Ectodermal cell (in vitro differentiated cells): Measurements from ENCODE around the gene NPIPA3.
"Not testable (repeated sequence)": the region's sequence is repeated elsewhere in the genome, so short reads cannot be mapped to it uniquely, and the experiment has no call there.

ENCODE experiments used
- H3K27ac ChIP-seq: 2 replicates; pipeline ENCODE4 v1.7.0; 2013; ENCODE audit warnings: mild to moderate bottlenecking, low read depth, low read length; ENCODE audit not compliant: insufficient read depth, poor library complexity, severe bottlenecking
- H3K27me3 ChIP-seq: 2 replicates; pipeline ENCODE4 v1.7.0; 2013; ENCODE audit warnings: mild to moderate bottlenecking, low read length; ENCODE audit not compliant: insufficient read depth, control insufficient read depth, poor library complexity, severe bottlenecking
- H3K36me3 ChIP-seq: one replicate; pipeline ENCODE4 v1.7.0; 2013; ENCODE audit warnings: low read length; ENCODE audit not compliant: control insufficient read depth, insufficient read depth
- H3K4me1 ChIP-seq: one replicate; pipeline ENCODE4 v1.7.0; 2013; ENCODE audit warnings: low read length; ENCODE audit not compliant: control insufficient read depth, insufficient read depth
- H3K4me3 ChIP-seq: 2 replicates; pipeline ENCODE4 v1.7.0; 2013; ENCODE audit warnings: low read depth, low read length, control low read depth; ENCODE audit not compliant: insufficient read depth
- H3K9me3 ChIP-seq: 2 replicates; pipeline ENCODE4 v1.7.0; 2013; ENCODE audit warnings: mild to moderate bottlenecking, low read length, moderate library complexity; ENCODE audit not compliant: control insufficient read depth
- whole genome bisulfite sequencing, 2 experiments: methylation state at CpG; one replicate each; pipeline ENCODE4 v1.1.7; 2013; ENCODE audit warnings: missing lambda C conversion rate in 2 of 2; 5-methylcytosine and 5-hydroxymethylcytosine counted together

The NPIPA3 gene

DNA sequence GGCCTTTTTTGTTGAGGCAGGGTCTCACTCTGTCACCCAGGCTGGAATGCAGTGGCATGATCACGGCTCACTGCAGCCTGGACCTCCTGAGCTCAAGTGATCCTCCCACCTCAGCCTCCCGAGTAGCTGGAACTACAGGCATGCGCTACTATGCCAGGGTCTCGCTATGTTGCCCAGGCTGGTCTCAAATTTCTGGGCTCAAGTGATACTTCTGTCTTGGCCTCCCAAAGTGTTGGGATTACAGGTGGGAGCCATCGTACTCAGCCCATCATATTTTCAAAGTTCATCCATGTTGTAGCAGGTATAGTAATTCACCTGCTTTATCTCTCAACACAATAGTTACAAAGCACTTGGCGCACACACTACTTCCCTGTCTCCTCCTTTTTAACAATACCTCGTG lies 22.8 kb upstream of the NPIPA3 start:
- H3K36me3 ChIP-seq, H3K27me3 ChIP-seq, H3K9me3 ChIP-seq, H3K27ac ChIP-seq, H3K4me1 ChIP-seq, H3K4me3 ChIP-seq: not testable (repeated sequence)
- 91 to 93% methylated on average over 7 of the region's 7 CpGs for WGBS, 2 experiments

GRCh38 chr16:14681115-14681514 lies 22.1 kb upstream of the NPIPA3 start:
- no peaks in the 10 kb centered on the region for H3K4me1 ChIP-seq
- no peaks in the 10 kb centered on the region for H3K9me3 ChIP-seq
- H3K27ac ChIP-seq: no peak overlapping the region
- 97% methylated on average over 3 to 4 of the region's 4 CpGs for WGBS, 2 experiments
- H3K27me3 ChIP-seq: no peaks in the 10 kb centered on the region
- no peak overlapping the region for H3K4me3 ChIP-seq
- no peaks in the 10 kb centered on the region for H3K36me3 ChIP-seq

DNA sequence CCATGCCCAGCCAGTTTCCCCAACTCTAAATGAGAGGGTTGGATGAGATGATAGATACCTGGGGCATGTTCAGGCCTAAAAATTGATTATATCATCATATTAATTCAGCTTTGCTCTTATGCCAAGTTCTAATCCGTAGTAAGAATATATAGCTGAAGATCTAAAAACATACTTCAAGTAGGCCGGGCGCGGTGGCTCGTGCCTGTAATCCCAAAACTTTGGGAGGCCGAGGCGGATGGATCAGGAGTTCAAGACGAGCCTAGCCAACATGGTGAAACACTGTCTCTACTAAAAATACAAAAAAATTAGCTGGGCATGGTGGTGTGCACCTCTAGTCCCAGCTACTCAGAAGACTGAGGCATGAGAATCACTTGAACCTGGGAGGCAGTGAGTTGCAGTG lies 21.1 kb upstream of the NPIPA3 start:
- Histone ChIP-seq H3K9me3 (no peaks in the 10 kb centered on the region), H3K4me1 (no peaks in the 10 kb centered on the region), H3K4me3 (no peak overlapping the region), H3K27ac (no peak overlapping the region), H3K27me3 (no peaks in the 10 kb centered on the region), H3K36me3 (no peaks in the 10 kb centered on the region)
- WGBS, 2 experiments: 92 to 95% methylated on average over 8 of the region's 8 CpGs

DNA sequence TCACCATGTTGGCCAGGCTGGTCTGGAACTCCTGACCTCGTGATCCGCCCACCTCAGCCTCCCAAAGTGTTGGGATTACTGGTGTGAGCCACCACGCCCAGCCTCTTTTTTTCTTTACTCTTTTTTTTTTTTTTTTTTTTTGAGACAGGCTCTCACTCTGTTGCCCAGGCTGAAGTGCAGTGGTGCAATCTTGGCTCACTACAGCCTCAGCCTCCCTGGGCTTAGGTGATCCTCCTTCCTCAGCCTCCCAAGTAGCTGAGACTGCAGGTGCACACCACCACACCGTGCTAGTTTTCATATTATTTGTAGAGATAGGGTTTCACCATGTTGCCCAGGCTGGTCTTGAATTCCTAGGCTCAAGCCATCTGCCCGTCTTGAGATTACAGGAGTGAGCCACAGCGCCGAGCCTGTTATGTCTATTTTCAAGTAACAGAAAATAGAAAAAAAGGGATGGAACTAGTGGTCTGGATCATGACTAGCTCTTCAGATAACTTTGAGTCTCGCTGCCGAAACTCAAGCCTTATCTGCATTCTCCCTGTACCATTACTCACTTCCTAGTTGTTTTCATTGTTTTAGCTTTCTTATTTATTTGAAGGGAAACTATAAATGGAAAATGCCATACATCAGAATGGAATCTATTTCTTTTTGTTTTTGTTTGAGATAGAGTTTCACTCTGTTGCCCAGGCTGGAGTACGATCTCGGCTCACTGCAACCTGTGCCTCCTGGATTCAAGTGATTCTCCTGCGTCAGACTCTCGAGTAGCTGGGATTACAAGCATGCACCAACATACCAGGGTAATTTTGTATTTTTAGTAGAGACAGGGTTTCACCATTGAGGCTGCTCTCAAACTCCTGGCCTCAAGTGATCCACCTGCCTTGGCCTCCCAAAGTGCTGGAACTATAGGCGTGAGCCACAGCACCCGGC lies 17.1 kb upstream of the NPIPA3 start:
- 89 to 94% methylated on average over 15 of the region's 15 CpGs for WGBS, 2 experiments
- H3K27me3 ChIP-seq, H3K4me3 ChIP-seq, H3K27ac ChIP-seq, H3K9me3 ChIP-seq, H3K36me3 ChIP-seq, H3K4me1 ChIP-seq: not testable (repeated sequence)

GRCh38 chr16:14694129-14694528 lies 9.1 kb upstream of the NPIPA3 start, which contains the start of gene PLA2G10:
TSS of gene PLA2G10 (minus strand) at chr16:14694308. CDS start at chr16:14694229, 79 bp downstream.
- not testable (repeated sequence) for H3K27me3 ChIP-seq, H3K36me3 ChIP-seq, H3K4me1 ChIP-seq, H3K27ac ChIP-seq, H3K9me3 ChIP-seq, H3K4me3 ChIP-seq
- no CpG with 5 or more reads among the region's 28 CpGs for WGBS, 2 experiments

DNA sequence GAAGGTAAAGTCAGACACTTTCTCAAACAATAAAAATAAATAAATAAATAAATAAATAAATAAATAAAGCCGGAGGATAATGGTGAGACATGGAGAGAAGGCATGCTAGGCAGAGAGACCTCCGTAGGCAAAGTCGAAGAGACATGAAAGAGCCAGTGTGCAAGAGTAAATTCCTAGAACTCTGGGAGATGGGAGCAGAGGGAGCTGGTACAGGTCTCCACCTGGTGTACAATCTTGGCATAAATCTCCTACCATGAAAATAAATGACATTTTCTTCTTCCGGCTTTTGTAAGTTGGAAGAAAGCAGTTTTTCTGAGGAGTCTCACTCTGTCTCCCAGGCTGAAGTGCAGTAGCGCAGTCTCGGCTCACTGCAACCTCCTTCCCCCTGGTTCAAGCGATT lies 1.4 kb upstream of the NPIPA3 start:
- H3K27me3 ChIP-seq, H3K9me3 ChIP-seq, H3K36me3 ChIP-seq, H3K27ac ChIP-seq, H3K4me1 ChIP-seq, H3K4me3 ChIP-seq: not testable (repeated sequence)
- no CpG with 5 or more reads among the region's 7 CpGs for WGBS, 2 experiments

DNA sequence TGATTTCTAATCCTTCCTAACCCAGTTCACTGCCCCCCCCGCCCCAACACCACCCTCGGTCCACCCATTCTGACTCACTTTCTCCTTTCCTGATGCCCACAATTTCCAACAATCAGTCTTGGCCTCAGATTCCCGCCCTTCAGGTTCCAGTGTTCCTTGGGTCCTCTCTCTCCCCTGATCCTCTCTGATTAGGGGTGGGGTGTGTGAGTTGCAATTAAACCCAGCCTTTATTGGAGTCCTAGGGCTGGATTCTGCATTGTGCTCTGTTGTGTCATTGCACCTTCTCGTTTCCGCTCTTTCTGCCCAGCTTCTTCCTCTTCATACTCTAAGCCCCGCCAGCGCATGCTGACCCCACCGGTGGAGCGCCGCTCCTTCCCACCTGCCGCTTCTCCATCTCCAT lies 539 bp upstream of the NPIPA3 start:
- not testable (repeated sequence) for H3K4me3 ChIP-seq, H3K4me1 ChIP-seq, H3K36me3 ChIP-seq, H3K27ac ChIP-seq, H3K27me3 ChIP-seq, H3K9me3 ChIP-seq
- no CpG with 5 or more reads among the region's 11 CpGs for WGBS, 2 experiments

DNA sequence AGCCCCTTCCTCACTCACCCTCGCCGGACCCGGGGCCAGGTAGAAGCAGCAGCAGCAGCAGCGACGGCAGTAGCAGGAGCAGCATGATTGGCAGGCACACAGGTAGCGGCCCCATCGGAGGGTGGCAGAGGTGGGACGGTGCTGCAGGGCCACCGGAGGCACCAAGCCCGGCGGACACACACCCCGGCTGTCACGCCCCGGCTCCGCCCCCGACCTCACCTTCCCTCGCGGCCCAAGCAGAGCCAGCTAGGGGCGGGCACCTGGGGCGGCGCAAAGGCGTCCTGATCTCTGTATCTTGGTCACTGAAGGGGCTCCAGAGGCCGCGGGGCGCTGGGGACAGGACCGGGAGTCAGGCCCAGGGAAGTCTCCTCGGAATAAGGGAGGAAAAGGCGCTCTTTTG lies 30.0 kb downstream of the NPIPA3 start:
- H3K36me3 ChIP-seq, H3K9me3 ChIP-seq, H3K4me3 ChIP-seq, H3K27me3 ChIP-seq, H3K27ac ChIP-seq, H3K4me1 ChIP-seq: not testable (repeated sequence)
- WGBS, 2 experiments: no CpG with 5 or more reads among the region's 28 CpGs

- H3K9me3 ChIP-seq, H3K4me3 ChIP-seq, H3K27ac ChIP-seq, H3K4me1 ChIP-seq, H3K36me3 ChIP-seq, H3K27me3 ChIP-seq: not testable (repeated sequence)
- no CpG with 5 or more reads among the region's 10 CpGs for WGBS, 2 experiments
Measured at GRCh38 chr16:14740832-14741385, 37.7 kb downstream of the NPIPA3 start.

DNA sequence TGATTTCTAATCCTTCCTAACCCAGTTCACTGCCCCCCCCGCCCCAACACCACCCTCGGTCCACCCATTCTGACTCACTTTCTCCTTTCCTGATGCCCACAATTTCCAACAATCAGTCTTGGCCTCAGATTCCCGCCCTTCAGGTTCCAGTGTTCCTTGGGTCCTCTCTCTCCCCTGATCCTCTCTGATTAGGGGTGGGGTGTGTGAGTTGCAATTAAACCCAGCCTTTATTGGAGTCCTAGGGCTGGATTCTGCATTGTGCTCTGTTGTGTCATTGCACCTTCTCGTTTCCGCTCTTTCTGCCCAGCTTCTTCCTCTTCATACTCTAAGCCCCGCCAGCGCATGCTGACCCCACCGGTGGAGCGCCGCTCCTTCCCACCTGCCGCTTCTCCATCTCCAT lies 38.6 kb downstream of the NPIPA3 start:
- not testable (repeated sequence) for H3K4me1 ChIP-seq, H3K4me3 ChIP-seq
- WGBS, 2 experiments: no CpG with 5 or more reads among the region's 11 CpGs

More for the DNA sequence above, 38.6 kb downstream of the NPIPA3 start:
- not testable (repeated sequence) for H3K27ac ChIP-seq, H3K36me3 ChIP-seq, H3K9me3 ChIP-seq, H3K27me3 ChIP-seq
